Stimulated activated CD4-positive, alpha-beta T cell treated with anti-CD3 and anti-CD28 coated beads, Interleukin-15, amount 100 ng/mL, for 24 hours (primary cell): ENCODE results near the gene TOR4A.
"Not testable (repeated sequence)": the region's sequence is repeated elsewhere in the genome, so short reads cannot be mapped to it uniquely, and the experiment has no call there.

Experiments
- DNase-seq: peaks from one replicate; pipeline ENCODE4 v3.0.0-alpha.2; 2020

The TOR4A gene

GRCh38 chr9:137239541-137240200 is 37.9 kb upstream of the TOR4A start:
- not testable (repeated sequence) for DNase-seq

GRCh38 chr9:137240318-137240840 is 37.1 kb upstream of the TOR4A start:
- peak; percentile 81 for DNase-seq

GRCh38 chr9:137240841-137241489 is 36.6 kb upstream of the TOR4A start, which contains the start of gene TUBB4B:
Gene TUBB4B, plus strand, starts transcription at chr9:137241287. Its CDS starts 74 bp downstream, at chr9:137241361.
- peak; percentile 97 for DNase-seq

GRCh38 chr9:137241490-137242268 is 35.8 kb upstream of the TOR4A start:
- peak; percentile 76 for DNase-seq

- no peak for DNase-seq
Measured at GRCh38 chr9:137242269-137243203, 35.0 kb upstream of the TOR4A start.

GRCh38 chr9:137243266-137243625 is 34.3 kb upstream of the TOR4A start:
- DNase-seq = not testable (repeated sequence)

- peak; percentile 45 for DNase-seq
Measured at GRCh38 chr9:137243626-137244485, 33.7 kb upstream of the TOR4A start.

- DNase-seq = no peak
Measured at GRCh38 chr9:137244486-137245449, 32.8 kb upstream of the TOR4A start.

- no peak for DNase-seq
Measured at GRCh38 chr9:137245450-137246421, 31.8 kb upstream of the TOR4A start.

GRCh38 chr9:137247135-137247915 is 30.2 kb upstream of the TOR4A start:
- no peak for DNase-seq

GRCh38 chr9:137247916-137248175 is 29.7 kb upstream of the TOR4A start:
- no peak for DNase-seq

- DNase-seq = no peak
Measured at GRCh38 chr9:137250329-137251193, 27.0 kb upstream of the TOR4A start.

- no peak for DNase-seq
Measured at GRCh38 chr9:137251194-137251461, 26.4 kb upstream of the TOR4A start, which contains the start of gene STPG3. Gene STPG3, plus strand, starts transcription at chr9:137251286. Its CDS starts 1 bp downstream, at chr9:137251287.

GRCh38 chr9:137251490-137252268 is 25.8 kb upstream of the TOR4A start:
- DNase-seq = no peak

- no peak for DNase-seq
Measured at GRCh38 chr9:137252555-137253506, 24.7 kb upstream of the TOR4A start.
